Common myeloid progenitor, CD34-positive (primary cell): ENCODE measurements around the gene LYST.
"Not testable (repeated sequence)": the region's sequence is repeated elsewhere in the genome, so short reads cannot be mapped to it uniquely, and the experiment has no call there.

Experiments
- CTCF ChIA-PET: fragments of 350-600 bp; sonication (Branson Sonifier 250); formaldehyde crosslinking; loops from one replicate; lab custom pipeline; 2021; ENCODE audit warnings: antibody characterized with exemption; lab: Charles Lee
- POLR2A ChIA-PET: fragments of 350-600 bp; sonication (Branson Sonifier 250); formaldehyde crosslinking; loops from one replicate; lab custom pipeline; 2021; ENCODE audit warnings: antibody characterized with exemption; lab: Charles Lee
- DNase-seq, 3 donors: peaks; one replicate each; pipeline versions ENCODE4 v3.0.0 to v3.0.0-alpha.2; 2013
- H3K27ac ChIP-seq, 2 experiments: 1 replicate in 1 of 2; 2 replicates in 1 of 2; pipeline ENCODE4 v1.7.0; 2013; ENCODE audit warnings: inconsistent platforms in 2 of 2, low read length in 2 of 2, mild to moderate bottlenecking in 2 of 2, low read depth in 1 of 2, moderate library complexity in 1 of 2; ENCODE audit not compliant: severe bottlenecking in 2 of 2, insufficient read depth in 1 of 2, poor library complexity in 1 of 2
- H3K27me3 ChIP-seq, 5 experiments: replicated peaks in 2 of 5; 1 replicate in 3 of 5; 2 replicates in 2 of 5; pipeline versions ENCODE4 v1.6.1 to v1.7.0; 2013; ENCODE audit warnings: low read length in 4 of 5, mild to moderate bottlenecking in 2 of 5, moderate library complexity in 2 of 5, inconsistent platforms in 1 of 5; ENCODE audit not compliant: insufficient read depth in 5 of 5, control insufficient read depth in 4 of 5
- H3K36me3 ChIP-seq, 4 experiments: 1 replicate in 2 of 4; 2 replicates in 2 of 4; pipeline versions ENCODE4 v1.6.1 to v1.7.0; 2013; ENCODE audit warnings: low read length in 3 of 4, control low read depth in 1 of 4, mild to moderate bottlenecking in 1 of 4; ENCODE audit not compliant: control insufficient read depth in 4 of 4, insufficient read depth in 4 of 4
- H3K4me1 ChIP-seq, 4 experiments: 1 replicate in 3 of 4; 2 replicates in 1 of 4; pipeline versions ENCODE4 v1.6.1 to v1.7.1; 2013; ENCODE audit warnings: low read length in 3 of 4, mild to moderate bottlenecking in 3 of 4, control low read depth in 1 of 4, inconsistent platforms in 1 of 4, moderate library complexity in 1 of 4; ENCODE audit not compliant: control insufficient read depth in 4 of 4, insufficient read depth in 4 of 4; ENCODE audit errors: control extremely low read depth in 1 of 4
- H3K4me3 ChIP-seq, 7 experiments: 1 replicate in 4 of 7; 2 replicates in 3 of 7; pipeline versions ENCODE4 v1.5.1 to v1.7.0; 2013; ENCODE audit warnings: mild to moderate bottlenecking in 7 of 7, low read length in 6 of 7, moderate library complexity in 6 of 7, inconsistent platforms in 2 of 7, low read depth in 2 of 7, control low read depth in 1 of 7; ENCODE audit not compliant: insufficient read depth in 4 of 7, control insufficient read depth in 1 of 7; ENCODE audit errors: extremely low read depth in 1 of 7
- H3K9me3 ChIP-seq, 5 experiments: 1 replicate in 4 of 5; 2 replicates in 1 of 5; pipeline versions ENCODE4 v1.6.1 to v1.7.1; 2013; ENCODE audit warnings: low read length in 4 of 5, mild to moderate bottlenecking in 2 of 5, inconsistent platforms in 1 of 5, low read depth in 1 of 5, moderate library complexity in 1 of 5; ENCODE audit not compliant: control insufficient read depth in 4 of 5, insufficient read depth in 2 of 5; ENCODE audit errors: control extremely low read depth in 1 of 5
- WGBS: methylation state at CpG from one replicate; pipeline ENCODE4 v1.1.5; 2013; ENCODE audit not compliant: insufficient coverage; 5-methylcytosine and 5-hydroxymethylcytosine counted together

LYST gene

DNA sequence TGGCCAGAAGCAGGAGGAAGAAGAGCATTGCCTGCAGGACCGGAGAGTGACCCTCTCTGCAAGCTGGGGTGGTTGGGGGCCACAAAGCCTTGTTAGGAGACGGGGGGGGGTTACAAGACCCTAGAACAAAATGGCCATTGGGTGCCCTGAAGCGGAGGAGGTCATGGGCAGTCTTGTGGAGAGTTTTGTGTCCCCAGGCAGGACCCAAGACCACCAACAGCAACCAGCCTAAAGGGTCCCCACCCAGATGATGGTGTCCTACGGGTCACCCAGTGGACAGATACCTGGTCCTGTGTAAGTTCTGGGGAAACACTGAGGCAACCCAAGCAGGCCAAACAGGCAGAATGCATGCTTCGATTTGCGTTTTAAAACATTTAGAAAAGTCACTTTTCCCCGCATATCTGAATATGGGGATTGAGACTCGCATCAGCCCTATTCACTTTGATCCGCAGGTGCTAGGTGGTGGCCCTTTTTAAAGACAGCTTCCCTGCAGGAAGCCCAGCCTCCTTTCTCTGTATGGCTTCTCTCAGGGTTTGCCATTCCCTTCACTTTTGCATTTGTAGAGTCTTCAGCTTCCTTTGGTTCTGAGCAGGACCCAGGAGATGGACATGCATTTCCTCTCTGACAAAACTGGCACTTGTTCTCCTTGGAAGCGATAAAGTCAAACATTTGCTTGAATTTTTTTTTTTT, 238.2 kb downstream of the LYST start:
- ChIA-PET CTCF (no interaction called here), POLR2A (no interaction called here)
- H3K4me1 ChIP-seq, result peaks cover 0 to 22% (median 13%) of the 10 kb centered on the region in 4 experiments
- H3K27ac ChIP-seq, result no peak overlapping the region
- no peak for DNase-seq
- no peaks in the 10 kb centered on the region for H3K9me3 ChIP-seq
- H3K36me3 ChIP-seq, result no peaks in the 10 kb centered on the region
- WGBS, result over 99% methylated on average over 8 of the region's 10 CpGs
- H3K27me3 ChIP-seq, result peaks cover 0 to 2% (median 0%) of the 10 kb centered on the region in 5 experiments
- no peak overlapping the region for H3K4me3 ChIP-seq

DNA sequence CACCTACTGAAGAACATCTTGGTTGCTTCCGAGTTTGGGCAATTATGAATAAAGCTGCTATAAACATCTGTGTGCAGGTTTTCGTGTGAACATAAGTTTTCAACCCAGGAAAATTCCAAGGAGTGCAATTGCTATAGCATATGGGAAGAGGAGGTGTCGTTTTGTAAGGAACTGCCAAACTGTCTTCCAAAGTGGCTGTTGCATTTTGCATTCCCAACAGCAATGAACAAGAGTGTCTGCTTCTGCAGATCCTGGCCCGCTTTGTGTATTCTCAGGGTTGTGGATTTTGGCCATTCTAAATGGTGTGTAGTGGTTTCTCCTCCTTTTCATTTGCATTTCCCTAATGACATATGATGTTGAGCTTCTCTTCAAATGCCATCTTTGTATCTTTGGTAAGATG, 240.9 kb downstream of the LYST start:
- Histone ChIP-seq H3K4me1 (peaks cover 0 to 13% (median 4%) of the 10 kb centered on the region in 4 experiments), H3K36me3 (no peaks in the 10 kb centered on the region), H3K27me3 (peaks cover 0 to 4% (median 0%) of the 10 kb centered on the region in 5 experiments), H3K27ac (no peak overlapping the region), H3K9me3 (no peaks in the 10 kb centered on the region), H3K4me3 (no peak overlapping the region)
- WGBS, result 100% methylated on average over 2 of the region's 4 CpGs
- POLR2A ChIA-PET, result interaction anchor here (0.6 kb wide), 1 partner anchor 298 kb away, joined by 3 read pairs; the partner anchor contains the start of gene ARID4B
- CTCF ChIA-PET, result no interaction called here
- DNase-seq, result no peak

DNA sequence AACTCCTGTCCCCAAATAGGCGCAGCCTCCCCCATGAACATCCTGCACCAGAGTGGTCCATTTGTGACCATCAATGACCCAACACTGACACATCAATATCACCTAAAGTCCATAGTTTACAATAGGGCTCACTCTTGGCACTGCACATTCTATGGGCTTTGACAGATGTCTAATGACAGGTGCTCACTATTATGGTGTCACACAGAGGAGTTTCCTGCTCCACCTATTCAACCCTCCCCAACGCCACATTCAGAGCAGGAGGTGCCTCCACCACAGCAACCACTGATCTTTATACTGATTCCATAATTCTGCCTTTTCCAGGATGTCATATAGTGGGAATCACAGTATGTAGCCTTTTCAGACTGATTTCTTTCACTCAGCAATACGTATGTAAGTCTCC, 241.4 kb downstream of the LYST start:
- Histone ChIP-seq H3K27ac (no peak overlapping the region), H3K27me3 (peaks cover 0 to 4% (median 0%) of the 10 kb centered on the region in 5 experiments), H3K4me1 (peaks cover 0 to 13% (median 4%) of the 10 kb centered on the region in 4 experiments), H3K9me3 (no peaks in the 10 kb centered on the region), H3K4me3 (no peak overlapping the region), H3K36me3 (no peaks in the 10 kb centered on the region)
- 92% methylated on average over 2 of the region's 3 CpGs for WGBS
- DNase-seq, result no peak
- ChIA-PET POLR2A (no interaction called here), CTCF (no interaction called here)

DNA sequence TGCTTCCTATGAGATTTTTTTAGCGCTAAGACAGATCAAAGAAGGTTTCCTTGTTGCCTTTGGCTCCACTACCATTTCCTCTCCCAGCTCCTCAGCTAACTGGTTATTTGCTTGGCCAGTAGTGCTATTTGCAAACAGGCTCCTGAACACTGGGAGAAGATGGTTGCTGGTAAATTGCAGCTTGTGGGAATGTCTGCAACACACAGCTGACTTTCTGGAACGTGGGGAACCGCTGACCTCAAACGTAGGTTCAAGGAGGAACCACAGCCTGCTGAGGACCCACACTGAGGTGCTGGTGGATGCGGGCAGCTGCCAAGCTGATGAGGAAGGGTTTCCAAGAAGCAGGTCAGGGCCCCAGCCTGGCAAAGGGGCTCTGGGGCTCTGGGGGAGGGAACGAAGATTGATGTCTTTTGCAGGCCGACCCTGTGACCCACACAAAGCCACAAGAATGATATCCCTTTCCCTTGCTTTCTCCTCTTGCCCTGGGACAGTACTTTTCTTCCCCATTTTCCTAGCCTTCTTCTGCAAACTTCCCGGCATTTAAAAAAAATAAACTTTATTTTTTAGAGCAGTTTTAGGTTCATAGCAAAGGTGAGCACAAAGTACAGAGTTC, 241.9 kb downstream of the LYST start:
- POLR2A ChIA-PET, result no interaction called here
- Histone ChIP-seq H3K4me3 (no peak overlapping the region), H3K27ac (no peak overlapping the region), H3K4me1 (peaks cover 0 to 13% (median 4%) of the 10 kb centered on the region in 4 experiments), H3K9me3 (no peaks in the 10 kb centered on the region), H3K27me3 (peaks cover 0 to 4% (median 0%) of the 10 kb centered on the region in 5 experiments), H3K36me3 (no peaks in the 10 kb centered on the region)
- CTCF ChIA-PET, result interaction anchor here (1.2 kb wide), 1 partner anchor 26 kb away, joined by 5 read pairs; no protein-coding TSS in a partner anchor
- WGBS, result 42% methylated on average over 6 of the region's 8 CpGs
- peak in 2 of 3 donors; percentile 20 to 34 for DNase-seq

DNA sequence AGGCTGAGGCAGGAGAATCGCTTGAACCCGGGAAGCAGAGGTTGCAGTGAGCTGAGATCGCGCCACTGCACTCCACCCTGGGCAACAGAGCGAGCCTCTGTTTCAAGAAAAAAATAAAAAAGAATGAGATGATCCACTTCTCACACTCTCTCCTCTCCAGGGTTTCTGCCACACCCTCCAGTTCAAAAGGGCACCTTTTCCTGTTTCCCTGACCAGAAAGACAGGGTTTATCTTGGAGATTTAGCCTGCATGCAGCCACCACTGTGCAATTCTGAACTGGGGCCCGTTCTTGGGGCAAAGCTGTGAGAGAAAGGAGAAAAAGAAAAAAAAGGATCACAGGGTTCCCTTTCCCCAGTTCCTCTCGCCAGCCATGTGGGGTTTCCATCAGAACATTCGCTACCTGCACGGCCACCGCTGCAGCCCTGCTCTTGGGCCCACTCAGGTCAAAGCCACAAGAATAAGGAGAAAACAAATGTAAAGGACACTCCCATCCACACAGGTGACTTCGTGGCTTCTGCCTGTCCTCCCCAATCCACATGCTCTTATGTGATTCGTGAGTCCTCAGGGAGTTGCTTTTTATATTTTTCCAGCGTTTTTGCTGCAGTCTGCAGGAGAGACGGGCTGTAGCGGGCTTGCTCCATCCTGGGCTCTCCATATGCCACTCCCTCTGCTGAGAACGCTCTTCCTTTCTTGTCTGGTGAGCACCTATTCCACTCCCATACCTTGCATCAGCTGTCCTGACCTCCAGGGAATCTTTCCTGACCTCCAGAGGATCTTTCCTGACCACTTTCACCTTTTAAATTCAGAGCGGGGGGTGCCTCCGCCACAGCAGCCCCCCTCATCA, 243.5 kb downstream of the LYST start:
- Histone ChIP-seq H3K36me3 (no peaks in the 10 kb centered on the region), H3K9me3 (no peaks in the 10 kb centered on the region), H3K27me3 (peaks cover 0 to 4% (median 0%) of the 10 kb centered on the region in 5 experiments), H3K4me3 (no peak overlapping the region), H3K27ac (no peak overlapping the region), H3K4me1 (peaks cover 0 to 13% (median 4%) of the 10 kb centered on the region in 4 experiments)
- CTCF ChIA-PET, result interaction anchor here (1.0 kb wide), 1 partner anchor 24 kb away, joined by 3 read pairs; no protein-coding TSS in a partner anchor
- DNase-seq, result no peak
- 89% methylated on average over 13 of the region's 18 CpGs for WGBS
- POLR2A ChIA-PET, result no interaction called here

DNA sequence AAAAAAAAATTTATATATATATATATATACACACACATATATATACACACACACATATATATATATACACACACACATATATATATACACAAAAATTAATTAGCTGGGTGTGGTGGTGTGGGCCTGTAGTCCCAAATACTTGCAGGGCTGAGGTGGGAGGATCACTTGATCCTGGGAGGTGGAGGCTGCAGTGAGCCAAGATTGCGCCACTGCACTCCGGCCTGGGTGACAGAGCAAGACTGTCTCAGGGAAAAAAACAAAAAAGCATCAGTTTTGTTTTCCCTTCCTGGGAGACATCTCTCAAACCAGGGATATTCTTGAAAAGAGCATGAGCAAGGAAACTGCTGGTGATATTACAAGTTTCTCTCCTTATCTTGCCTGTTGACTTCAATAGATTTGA, 247.6 kb downstream of the LYST start:
- CTCF ChIA-PET, result interaction anchor here (0.6 to 1.5 kb wide), 3 partner anchors 19 to 112 kb away, joined by 3 to 6 read pairs (median 4); no protein-coding TSS in a partner anchor
- H3K4me3 ChIP-seq, H3K4me1 ChIP-seq, H3K27ac ChIP-seq, DNase-seq, POLR2A ChIA-PET, H3K36me3 ChIP-seq, H3K9me3 ChIP-seq, H3K27me3 ChIP-seq: not testable (repeated sequence)
- 100% methylated on average over 2 of the region's 2 CpGs for WGBS
